GM12878 (cell line): ENCODE measurements around the gene DQX1. TPM values are rescaled to one million over a fixed set of nuclear protein-coding genes. Genes with fewer than 3 reads are reported as not detected.

Source experiments
- ATF7 ChIP-seq: fragments of 450-650 bp; IDR thresholded peaks from 2 replicates; pipeline ENCODE4 v1.6.1; 2016; ENCODE audit warnings: low read depth, mild to moderate bottlenecking
- CREB1 ChIP-seq: IDR thresholded peaks from 2 replicates; pipeline ENCODE4 v1.6.1; 2012; ENCODE audit warnings: low read depth, mild to moderate bottlenecking, inconsistent platforms
- FOXK2 ChIP-seq: fragments of 450-650 bp; IDR thresholded peaks from 2 replicates; pipeline ENCODE4 v1.6.1; 2017; ENCODE audit warnings: mild to moderate bottlenecking, moderate library complexity
- HDAC2 ChIP-seq: fragments of 200-600 bp; sonication (generic); IDR thresholded peaks from 2 replicates; pipeline ENCODE4 v1.6.1; 2017
- NR2F1 ChIP-seq: fragments of 450-650 bp; conservative IDR thresholded peaks from 2 replicates; pipeline ENCODE4 v1.6.1; 2017; ENCODE audit warnings: mild to moderate bottlenecking
- SMC3 ChIP-seq: IDR thresholded peaks from 2 replicates; pipeline ENCODE4 v1.6.1; 2011; ENCODE audit warnings: low read length, improper control_type of control experiment, borderline replicate concordance
- TAF1 ChIP-seq: IDR thresholded peaks from 2 replicates; pipeline ENCODE4 v1.6.1; 2011; ENCODE audit warnings: mild to moderate bottlenecking, low read depth, low read length, borderline replicate concordance
- TARDBP ChIP-seq: IDR thresholded peaks from 2 replicates; pipeline ENCODE4 v1.6.1; 2016; ENCODE audit warnings: borderline replicate concordance
- YY1 ChIP-seq: IDR thresholded peaks from 2 replicates; pipeline ENCODE4 v1.6.1; 2011; ENCODE audit warnings: low read depth, mild to moderate bottlenecking, low read length
- ZBTB33 ChIP-seq: fragments of 450-650 bp; IDR thresholded peaks from 2 replicates; pipeline ENCODE4 v1.6.1; 2017; ENCODE audit warnings: mild to moderate bottlenecking
- ZNF217 ChIP-seq: fragments of 450-650 bp; IDR thresholded peaks from 2 replicates; pipeline ENCODE4 v1.6.1; 2017; ENCODE audit warnings: antibody characterized with exemption, mild to moderate bottlenecking
- polyA plus RNA-seq, 11 experiments: library from polyadenylated mRNA; depleted of rRNA in 4 of 11; unstranded in 6 of 11; stranded (reverse) in 5 of 11; fragments of >200 nt; fragmentation: Nextera tagmentation in 4 of 11; fragmentation: Illumina TruSeq in 1 of 11; extraction: Ambion mirVana in 4 of 11; extraction: Trizol in 1 of 11; gene quantifications; 1 replicate in 1 of 11; 2 replicates in 10 of 11; pipeline versions ENCODE4 v1.2.1 to v1.2.3, GENCODE V29; 2011 to 2016; ENCODE audit warnings: inconsistent platforms in 2 of 11, missing spikeins in 2 of 11, low read depth in 1 of 11
- total RNA-seq, 4 experiments: library from RNA; depleted of rRNA in 3 of 4; stranded (reverse); fragments of >200 nt in 3 of 4; fragmentation: Illumina TruSeq in 1 of 4; extraction: Trizol in 1 of 4; gene quantifications; 2 replicates each; pipeline versions ENCODE4 v1.2.1 to v1.2.3, GENCODE V29; 2013 to 2021
- TF ChIP-seq, protein P1 (sequence below): fragments of 450-650 bp; IDR thresholded peaks from 2 replicates; pipeline ENCODE4 v1.6.1; 2017; ENCODE audit warnings: mild to moderate bottlenecking, moderate library complexity
- TF ChIP-seq, protein P2 (sequence below): fragments of 450-650 bp; IDR thresholded peaks from 2 replicates; pipeline ENCODE4 v1.6.1; 2018; ENCODE audit warnings: mild to moderate bottlenecking, low read depth, moderate library complexity; ENCODE audit not compliant: partially characterized antibody
- TF ChIP-seq, protein P3 (sequence below): fragments of 450-650 bp; IDR thresholded peaks from 2 replicates; pipeline ENCODE4 v1.6.1; 2017; ENCODE audit warnings: borderline replicate concordance
- TF ChIP-seq, protein P4 (sequence below), 3 experiments: IDR thresholded peaks in 2 of 3; conservative IDR thresholded peaks in 1 of 3; 2 replicates each; pipeline ENCODE4 v1.5.1; 2011; ENCODE audit warnings: low read depth in 3 of 3, low read length in 3 of 3, mild to moderate bottlenecking in 3 of 3, control low read depth in 2 of 3, moderate library complexity in 2 of 3, inconsistent platforms in 1 of 3, mixed read lengths in 1 of 3; ENCODE audit not compliant: control insufficient read depth in 2 of 3, insufficient read depth in 1 of 3; ENCODE audit errors: extremely low read depth in 1 of 3
- TF ChIP-seq, protein P5 (sequence below): IDR thresholded peaks from 2 replicates; pipeline ENCODE4 v1.6.1; 2011; ENCODE audit warnings: low read depth, low read length, improper control_type of control experiment, borderline replicate concordance

The DQX1 gene
- total and polyA plus RNA-seq, 10 of the 15 experiments (the other 5 are each of a cell fraction or from before 2014, with no cell fraction given): 0.34 to 2.1 (median 0.86) TPM

GRCh38 chr2:74502720-74503505 is 23.1 kb downstream of the DQX1 start (continued):
- TF ChIP-seq, protein P1, sequence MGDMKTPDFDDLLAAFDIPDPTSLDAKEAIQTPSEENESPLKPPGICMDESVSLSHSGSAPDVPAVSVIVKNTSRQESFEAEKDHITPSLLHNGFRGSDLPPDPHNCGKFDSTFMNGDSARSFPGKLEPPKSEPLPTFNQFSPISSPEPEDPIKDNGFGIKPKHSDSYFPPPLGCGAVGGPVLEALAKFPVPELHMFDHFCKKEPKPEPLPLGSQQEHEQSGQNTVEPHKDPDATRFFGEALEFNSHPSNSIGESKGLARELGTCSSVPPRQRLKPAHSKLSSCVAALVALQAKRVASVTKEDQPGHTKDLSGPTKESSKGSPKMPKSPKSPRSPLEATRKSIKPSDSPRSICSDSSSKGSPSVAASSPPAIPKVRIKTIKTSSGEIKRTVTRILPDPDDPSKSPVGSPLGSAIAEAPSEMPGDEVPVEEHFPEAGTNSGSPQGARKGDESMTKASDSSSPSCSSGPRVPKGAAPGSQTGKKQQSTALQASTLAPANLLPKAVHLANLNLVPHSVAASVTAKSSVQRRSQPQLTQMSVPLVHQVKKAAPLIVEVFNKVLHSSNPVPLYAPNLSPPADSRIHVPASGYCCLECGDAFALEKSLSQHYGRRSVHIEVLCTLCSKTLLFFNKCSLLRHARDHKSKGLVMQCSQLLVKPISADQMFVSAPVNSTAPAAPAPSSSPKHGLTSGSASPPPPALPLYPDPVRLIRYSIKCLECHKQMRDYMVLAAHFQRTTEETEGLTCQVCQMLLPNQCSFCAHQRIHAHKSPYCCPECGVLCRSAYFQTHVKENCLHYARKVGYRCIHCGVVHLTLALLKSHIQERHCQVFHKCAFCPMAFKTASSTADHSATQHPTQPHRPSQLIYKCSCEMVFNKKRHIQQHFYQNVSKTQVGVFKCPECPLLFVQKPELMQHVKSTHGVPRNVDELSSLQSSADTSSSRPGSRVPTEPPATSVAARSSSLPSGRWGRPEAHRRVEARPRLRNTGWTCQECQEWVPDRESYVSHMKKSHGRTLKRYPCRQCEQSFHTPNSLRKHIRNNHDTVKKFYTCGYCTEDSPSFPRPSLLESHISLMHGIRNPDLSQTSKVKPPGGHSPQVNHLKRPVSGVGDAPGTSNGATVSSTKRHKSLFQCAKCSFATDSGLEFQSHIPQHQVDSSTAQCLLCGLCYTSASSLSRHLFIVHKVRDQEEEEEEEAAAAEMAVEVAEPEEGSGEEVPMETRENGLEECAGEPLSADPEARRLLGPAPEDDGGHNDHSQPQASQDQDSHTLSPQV: no peak
- TF ChIP-seq, protein P2, sequence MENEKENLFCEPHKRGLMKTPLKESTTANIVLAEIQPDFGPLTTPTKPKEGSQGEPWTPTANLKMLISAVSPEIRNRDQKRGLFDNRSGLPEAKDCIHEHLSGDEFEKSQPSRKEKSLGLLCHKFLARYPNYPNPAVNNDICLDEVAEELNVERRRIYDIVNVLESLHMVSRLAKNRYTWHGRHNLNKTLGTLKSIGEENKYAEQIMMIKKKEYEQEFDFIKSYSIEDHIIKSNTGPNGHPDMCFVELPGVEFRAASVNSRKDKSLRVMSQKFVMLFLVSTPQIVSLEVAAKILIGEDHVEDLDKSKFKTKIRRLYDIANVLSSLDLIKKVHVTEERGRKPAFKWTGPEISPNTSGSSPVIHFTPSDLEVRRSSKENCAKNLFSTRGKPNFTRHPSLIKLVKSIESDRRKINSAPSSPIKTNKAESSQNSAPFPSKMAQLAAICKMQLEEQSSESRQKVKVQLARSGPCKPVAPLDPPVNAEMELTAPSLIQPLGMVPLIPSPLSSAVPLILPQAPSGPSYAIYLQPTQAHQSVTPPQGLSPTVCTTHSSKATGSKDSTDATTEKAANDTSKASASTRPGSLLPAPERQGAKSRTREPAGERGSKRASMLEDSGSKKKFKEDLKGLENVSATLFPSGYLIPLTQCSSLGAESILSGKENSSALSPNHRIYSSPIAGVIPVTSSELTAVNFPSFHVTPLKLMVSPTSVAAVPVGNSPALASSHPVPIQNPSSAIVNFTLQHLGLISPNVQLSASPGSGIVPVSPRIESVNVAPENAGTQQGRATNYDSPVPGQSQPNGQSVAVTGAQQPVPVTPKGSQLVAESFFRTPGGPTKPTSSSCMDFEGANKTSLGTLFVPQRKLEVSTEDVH: no peak
- no peak for TF ChIP-seq TARDBP
- no peak for TF ChIP-seq ATF7
- no peak for TF ChIP-seq CREB1
- no peak for TF ChIP-seq ZBTB33
- no peak for TF ChIP-seq SMC3
- TF ChIP-seq, protein P3, sequence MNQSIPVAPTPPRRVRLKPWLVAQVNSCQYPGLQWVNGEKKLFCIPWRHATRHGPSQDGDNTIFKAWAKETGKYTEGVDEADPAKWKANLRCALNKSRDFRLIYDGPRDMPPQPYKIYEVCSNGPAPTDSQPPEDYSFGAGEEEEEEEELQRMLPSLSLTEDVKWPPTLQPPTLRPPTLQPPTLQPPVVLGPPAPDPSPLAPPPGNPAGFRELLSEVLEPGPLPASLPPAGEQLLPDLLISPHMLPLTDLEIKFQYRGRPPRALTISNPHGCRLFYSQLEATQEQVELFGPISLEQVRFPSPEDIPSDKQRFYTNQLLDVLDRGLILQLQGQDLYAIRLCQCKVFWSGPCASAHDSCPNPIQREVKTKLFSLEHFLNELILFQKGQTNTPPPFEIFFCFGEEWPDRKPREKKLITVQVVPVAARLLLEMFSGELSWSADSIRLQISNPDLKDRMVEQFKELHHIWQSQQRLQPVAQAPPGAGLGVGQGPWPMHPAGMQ: no peak
- TF ChIP-seq NR2F1: peak; percentile 87
- TF ChIP-seq ZNF217: no peak
- no peak for TF ChIP-seq FOXK2
- TF ChIP-seq TAF1: peak; percentile 11; the same call in 1 of the 2 replicates
- TF ChIP-seq, protein P4, sequence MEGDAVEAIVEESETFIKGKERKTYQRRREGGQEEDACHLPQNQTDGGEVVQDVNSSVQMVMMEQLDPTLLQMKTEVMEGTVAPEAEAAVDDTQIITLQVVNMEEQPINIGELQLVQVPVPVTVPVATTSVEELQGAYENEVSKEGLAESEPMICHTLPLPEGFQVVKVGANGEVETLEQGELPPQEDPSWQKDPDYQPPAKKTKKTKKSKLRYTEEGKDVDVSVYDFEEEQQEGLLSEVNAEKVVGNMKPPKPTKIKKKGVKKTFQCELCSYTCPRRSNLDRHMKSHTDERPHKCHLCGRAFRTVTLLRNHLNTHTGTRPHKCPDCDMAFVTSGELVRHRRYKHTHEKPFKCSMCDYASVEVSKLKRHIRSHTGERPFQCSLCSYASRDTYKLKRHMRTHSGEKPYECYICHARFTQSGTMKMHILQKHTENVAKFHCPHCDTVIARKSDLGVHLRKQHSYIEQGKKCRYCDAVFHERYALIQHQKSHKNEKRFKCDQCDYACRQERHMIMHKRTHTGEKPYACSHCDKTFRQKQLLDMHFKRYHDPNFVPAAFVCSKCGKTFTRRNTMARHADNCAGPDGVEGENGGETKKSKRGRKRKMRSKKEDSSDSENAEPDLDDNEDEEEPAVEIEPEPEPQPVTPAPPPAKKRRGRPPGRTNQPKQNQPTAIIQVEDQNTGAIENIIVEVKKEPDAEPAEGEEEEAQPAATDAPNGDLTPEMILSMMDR (IDR thresholded peaks at IDR 0.05 in 2 of 3, conservative IDR thresholded peaks at IDR 0.05 in 1 of 3; ENCODE audit: control insufficient read depth in 2 of 3, extremely low read depth in 1 of 3, insufficient read depth in 1 of 3, low read depth in 3 of 3, low read length in 3 of 3): peak; percentile 46 to 59 (median 49)
- peak; percentile 10; the same call in 1 of the 2 replicates for TF ChIP-seq YY1
- TF ChIP-seq HDAC2: no peak
- TF ChIP-seq, protein P5, sequence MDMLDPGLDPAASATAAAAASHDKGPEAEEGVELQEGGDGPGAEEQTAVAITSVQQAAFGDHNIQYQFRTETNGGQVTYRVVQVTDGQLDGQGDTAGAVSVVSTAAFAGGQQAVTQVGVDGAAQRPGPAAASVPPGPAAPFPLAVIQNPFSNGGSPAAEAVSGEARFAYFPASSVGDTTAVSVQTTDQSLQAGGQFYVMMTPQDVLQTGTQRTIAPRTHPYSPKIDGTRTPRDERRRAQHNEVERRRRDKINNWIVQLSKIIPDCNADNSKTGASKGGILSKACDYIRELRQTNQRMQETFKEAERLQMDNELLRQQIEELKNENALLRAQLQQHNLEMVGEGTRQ: no peak
